OCI-LY7 (cell line): Measurements from ENCODE around the gene SNX25.

Experiments used
- CTCF ChIP-seq: fragments of 200-600 bp; sonication (generic); conservative IDR thresholded peaks from 2 replicates; pipeline ENCODE4 v1.5.1; 2014; ENCODE audit warnings: mild to moderate bottlenecking, antibody characterized with exemption, low read length, moderate library complexity, mixed read lengths
- EZH2phosphoT487 ChIP-seq: fragments of 200-600 bp; sonication (generic); IDR thresholded peaks from 2 replicates; pipeline ENCODE4 v1.6.1; 2018; ENCODE audit warnings: low read depth, borderline replicate concordance, mild to moderate bottlenecking, mixed run types, antibody characterized with exemption, low read length, moderate library complexity, mixed read lengths

GRCh38 chr4:185255868-185256267 lies 46.5 kb downstream of the SNX25 start:
- TF ChIP-seq CTCF (no peak), EZH2phosphoT487 (no peak)
